ENCODE results near the gene NUP210L.
"Not testable (repeated sequence)": the region's sequence is repeated elsewhere in the genome, so short reads cannot be mapped to it uniquely, and the experiment has no call there.

Gene NUP210L

GRCh38 chr1:154100141-154100540 is 54.7 kb downstream of the NUP210L start:
- not testable (repeated sequence) for H3K4me3 ChIP-seq (ENCODE audit: low read depth, low read length)

- no peak overlapping the region for H3K4me3 ChIP-seq (ENCODE audit: low read depth, low read length)
Measured at GRCh38 chr1:154097873-154098272, 57.0 kb downstream of the NUP210L start.

GRCh38 chr1:154095456-154096060 is 59.3 kb downstream of the NUP210L start:
- no peak overlapping the region for H3K4me3 ChIP-seq (ENCODE audit: low read depth, low read length)

DNA sequence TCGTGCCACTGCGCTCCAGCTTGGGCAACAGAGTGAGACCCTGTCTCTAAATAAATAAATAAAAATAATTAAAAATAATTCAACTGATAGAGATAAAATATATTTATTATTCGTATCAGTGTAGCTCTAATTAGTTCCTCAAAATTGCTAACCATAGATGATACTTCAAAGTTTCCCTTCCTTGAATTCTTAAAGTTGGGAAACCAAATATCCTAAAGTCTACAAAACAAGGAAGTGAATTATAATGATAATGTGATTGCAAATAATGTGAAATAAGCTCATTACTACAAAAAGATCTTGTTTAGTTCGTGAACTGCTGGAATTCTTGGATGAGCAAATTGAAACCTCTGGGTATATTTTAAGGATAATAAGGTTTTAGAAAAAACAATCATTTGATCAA is 60.5 kb downstream of the NUP210L start:
- H3K4me3 ChIP-seq (ENCODE audit: low read depth, low read length): no peak overlapping the region

DNA sequence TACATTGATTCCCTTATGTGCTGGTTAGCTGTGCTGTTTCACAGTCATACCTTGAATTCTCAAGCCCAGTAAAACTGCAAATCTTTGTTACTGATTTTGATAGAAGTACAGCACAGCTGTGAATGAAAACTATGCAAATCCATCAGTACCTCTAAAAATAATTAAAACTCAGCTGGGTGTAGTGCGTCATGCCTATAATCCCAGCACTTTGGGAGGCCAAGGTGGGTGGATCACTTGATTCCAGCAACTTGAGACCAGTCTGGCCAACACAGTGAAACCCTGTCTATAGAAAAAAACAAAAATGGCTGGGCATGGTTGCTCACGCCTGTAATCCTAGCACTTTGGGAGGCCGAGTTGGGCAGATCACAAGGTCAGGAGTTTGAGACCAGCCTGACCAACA is 61.2 kb downstream of the NUP210L start:
- H3K4me3 ChIP-seq (ENCODE audit: low read depth, low read length): no peak overlapping the region

GRCh38 chr1:154091706-154092105 is 63.2 kb downstream of the NUP210L start:
- no peak overlapping the region for H3K4me3 ChIP-seq (ENCODE audit: low read depth, low read length)

DNA sequence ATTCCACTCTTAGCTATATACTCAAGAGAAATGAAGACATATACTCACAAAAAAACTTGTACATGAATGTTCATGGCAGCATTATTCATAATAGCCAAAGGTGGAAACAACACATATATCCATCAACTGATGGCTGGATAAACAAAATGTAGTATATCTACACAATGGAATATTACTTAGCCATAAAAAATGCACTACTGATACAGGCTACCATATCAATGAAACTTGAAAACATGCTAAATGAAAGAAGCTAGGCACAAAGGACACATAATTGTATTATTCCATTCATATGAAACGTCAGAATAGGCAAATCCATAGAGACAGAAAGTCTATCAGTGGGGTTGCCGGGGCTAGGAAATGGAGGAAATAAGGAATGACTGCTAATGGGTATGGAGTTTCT is 67.3 kb downstream of the NUP210L start:
- no peak overlapping the region for H3K4me3 ChIP-seq (ENCODE audit: low read depth, low read length)

DNA sequence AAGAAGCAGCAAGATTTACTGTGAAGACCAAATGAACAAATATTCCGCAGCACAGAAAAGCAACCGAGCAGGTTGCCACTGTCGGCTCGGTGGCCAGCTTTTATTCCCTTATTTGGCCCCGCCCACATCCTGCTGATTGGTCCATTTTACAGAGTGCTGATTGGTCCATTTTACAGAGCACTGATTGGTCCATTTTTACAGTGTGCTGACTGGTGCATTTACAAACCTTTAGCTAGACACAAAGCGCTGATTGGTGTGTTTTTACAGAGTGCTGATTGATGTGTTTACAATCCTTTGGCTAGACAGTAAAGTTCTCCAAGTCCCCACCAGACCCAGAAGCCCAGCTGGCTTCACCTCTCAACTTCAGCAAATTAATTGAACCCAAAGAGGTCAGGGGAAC is 71.8 kb downstream of the NUP210L start:
- not testable (repeated sequence) for H3K4me3 ChIP-seq (ENCODE audit: low read depth, low read length)

DNA sequence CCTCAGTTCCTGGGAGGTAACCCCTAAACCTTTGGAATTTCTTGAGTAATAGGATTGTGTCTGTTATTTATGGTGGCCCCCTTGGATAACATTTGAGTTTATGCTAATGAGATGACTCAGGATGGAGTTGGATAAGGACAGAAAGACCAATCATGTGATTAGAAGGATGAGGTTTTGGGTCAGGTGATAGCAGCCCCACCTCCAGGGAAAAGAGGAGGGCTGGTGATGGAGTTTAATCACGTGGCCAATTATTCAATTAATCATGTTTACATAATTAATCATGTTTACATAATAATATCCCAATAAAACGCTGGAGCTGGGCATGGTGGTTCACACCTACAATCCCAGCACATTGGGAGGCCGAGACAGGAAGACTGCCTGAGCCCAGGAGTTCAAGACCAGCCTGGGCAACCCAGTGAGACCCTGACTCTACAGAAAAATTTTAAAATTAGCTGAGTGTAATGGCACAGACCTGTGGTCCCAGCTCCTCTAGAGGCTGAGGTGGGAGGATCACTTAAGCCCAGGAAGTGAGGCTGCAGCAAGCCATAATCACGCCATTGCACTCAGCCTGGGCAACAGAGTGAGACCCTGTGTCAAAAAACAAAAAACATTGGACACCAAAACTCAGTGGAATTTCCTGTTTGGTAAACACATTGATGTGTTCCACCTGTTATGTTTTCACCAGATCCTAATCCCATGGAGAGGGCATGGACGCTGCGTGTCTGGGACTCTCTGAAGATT is 73.3 kb downstream of the NUP210L start:
- no peak overlapping the region for H3K4me3 ChIP-seq (ENCODE audit: low read depth, low read length)

DNA sequence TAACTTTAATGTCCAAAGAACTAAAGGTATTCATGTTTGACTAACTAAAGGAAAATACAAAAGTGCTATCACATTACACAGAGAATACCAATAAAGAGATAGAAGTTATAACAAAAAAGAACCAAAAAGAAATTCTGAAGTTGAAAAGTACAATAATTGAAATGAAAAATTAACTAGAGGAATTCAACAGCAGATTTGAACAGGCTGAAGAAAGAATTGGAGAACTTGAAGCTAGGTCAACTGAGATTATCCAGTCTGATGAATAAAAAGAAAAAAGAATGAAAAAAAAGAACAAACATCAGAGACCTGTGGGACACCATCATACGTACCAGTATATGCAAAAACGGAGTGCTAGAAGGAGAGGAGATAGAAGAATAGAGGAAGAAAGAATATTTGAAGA is 78.5 kb downstream of the NUP210L start:
- no peak overlapping the region for H3K4me3 ChIP-seq (ENCODE audit: low read depth, low read length)

DNA sequence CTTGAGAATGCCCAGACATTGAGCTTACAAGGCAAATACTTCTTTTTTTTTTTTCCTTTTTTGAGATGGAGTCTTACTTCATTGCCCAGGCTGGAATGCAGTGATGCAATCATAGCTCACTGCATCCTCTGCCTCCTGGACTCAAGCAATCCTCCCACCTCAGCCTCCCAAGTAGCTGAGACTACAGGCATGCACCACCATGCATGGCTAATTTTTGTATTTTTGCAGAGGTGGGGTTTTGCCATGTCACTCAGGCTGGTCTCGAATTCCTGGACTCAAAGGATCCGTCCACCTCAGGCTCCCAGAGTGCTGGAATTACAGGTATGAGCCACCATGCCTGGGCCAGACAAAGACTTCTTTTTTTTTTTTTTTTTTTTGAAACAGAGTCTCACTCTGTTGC is 79.1 kb downstream of the NUP210L start:
- H3K4me3 ChIP-seq (ENCODE audit: low read depth, low read length): no peak overlapping the region

DNA sequence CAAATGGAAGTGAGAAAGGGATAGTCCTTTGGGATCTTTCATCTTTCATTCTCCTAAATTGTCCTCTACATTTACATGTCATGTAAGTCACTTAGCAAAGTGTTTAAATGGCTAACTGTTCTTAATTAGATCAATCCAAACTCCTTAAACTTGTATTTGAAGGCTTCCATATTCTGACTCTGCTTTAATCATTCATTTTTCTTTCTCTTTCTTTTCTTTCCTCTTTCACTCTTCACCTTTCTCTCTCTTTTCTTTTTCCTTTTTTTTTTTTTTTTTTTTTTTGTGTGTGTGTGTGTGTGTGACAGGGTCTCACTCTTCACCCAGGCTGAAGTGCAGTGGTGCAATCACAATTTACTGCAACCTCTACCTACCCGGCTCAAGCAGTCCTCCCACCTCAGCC is 92.6 kb downstream of the NUP210L start:
- H3K4me3 ChIP-seq (ENCODE audit: low read depth, low read length): no peak overlapping the region

- not testable (repeated sequence) for H3K4me3 ChIP-seq (ENCODE audit: low read depth, low read length)
Measured at GRCh38 chr1:154047436-154047835, 107.4 kb downstream of the NUP210L start.

- H3K4me3 ChIP-seq (ENCODE audit: low read depth, low read length): not testable (repeated sequence)
Measured at GRCh38 chr1:154033697-154034096, 121.2 kb downstream of the NUP210L start.

DNA sequence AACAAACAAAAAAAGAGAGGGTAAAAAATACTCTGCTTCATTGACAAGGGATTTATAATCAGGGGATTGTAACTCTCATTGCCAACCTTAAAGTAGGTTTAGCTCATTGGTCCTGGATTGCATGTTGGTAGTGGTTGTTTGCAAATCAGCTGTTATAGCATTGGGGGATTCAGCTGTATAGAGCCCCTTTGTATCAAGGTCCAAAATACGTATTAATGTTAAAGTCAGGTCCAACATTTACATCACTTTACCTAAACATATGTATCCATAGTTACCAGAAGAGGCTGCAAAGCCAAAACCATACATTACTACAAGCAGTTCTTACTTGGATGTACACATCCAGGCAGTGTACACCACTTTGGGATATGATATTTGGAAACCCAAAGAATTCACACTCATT is 134.9 kb downstream of the NUP210L start:
- H3K4me3 ChIP-seq (ENCODE audit: low read depth, low read length): no peak overlapping the region

DNA sequence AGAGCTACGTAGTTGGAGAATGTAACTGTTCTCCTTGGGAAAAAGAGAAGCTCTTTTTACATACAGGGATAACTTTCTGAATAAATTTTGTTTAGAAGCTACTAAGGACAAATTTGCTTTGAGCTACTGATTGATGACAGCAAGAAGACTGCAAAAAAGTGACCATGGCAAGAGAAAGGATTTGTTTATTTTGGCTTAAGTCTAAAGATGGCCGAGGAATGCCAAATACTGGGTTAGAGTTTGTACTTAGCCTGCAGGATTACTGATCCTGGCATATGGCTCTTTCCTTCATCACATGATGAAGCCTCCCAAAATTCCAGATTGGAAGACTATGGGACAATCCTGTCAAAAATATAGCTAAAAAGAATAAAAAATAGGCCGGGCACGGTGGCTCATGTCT is 135.6 kb downstream of the NUP210L start:
- H3K4me3 ChIP-seq (ENCODE audit: low read depth, low read length): no peak overlapping the region

- H3K4me3 ChIP-seq (ENCODE audit: low read depth, low read length): no peak overlapping the region
Measured at GRCh38 chr1:154014154-154014907, 140.5 kb downstream of the NUP210L start.

- H3K4me3 ChIP-seq (ENCODE audit: low read depth, low read length): not testable (repeated sequence)
Measured at GRCh38 chr1:154012543-154012942, 142.3 kb downstream of the NUP210L start.

DNA sequence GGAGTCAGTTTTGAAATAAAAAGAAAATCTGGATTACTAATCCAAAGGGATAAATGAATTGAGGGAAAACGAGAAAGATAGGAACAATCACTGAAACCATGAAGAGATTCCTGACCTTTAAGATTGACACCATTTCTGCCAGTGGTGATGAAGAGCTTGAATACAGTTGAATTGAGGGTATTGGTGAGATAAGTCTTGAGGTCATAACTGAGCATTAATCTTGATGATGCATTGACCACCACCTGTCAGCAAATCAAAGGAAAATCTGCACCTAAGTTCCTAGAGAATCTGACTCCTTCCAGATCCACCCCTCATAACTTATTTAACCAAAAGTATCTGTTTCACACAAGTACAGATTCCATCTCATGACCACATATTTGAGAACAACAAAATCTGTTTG is 142.7 kb downstream of the NUP210L start:
- H3K4me3 ChIP-seq (ENCODE audit: low read depth, low read length): no peak overlapping the region

GRCh38 chr1:154006136-154006535 is 148.7 kb downstream of the NUP210L start:
- no peak overlapping the region for H3K4me3 ChIP-seq (ENCODE audit: low read depth, low read length)

GRCh38 chr1:154000420-154000819 is 154.5 kb downstream of the NUP210L start:
- H3K4me3 ChIP-seq (ENCODE audit: low read depth, low read length): no peak overlapping the region

- H3K4me3 ChIP-seq (ENCODE audit: low read depth, low read length): not testable (repeated sequence)
Measured at GRCh38 chr1:153996882-153997281, 158.0 kb downstream of the NUP210L start.
